HepG2 (cell line): ENCODE results near the gene PLSCR3. TPM values are rescaled to one million over a fixed set of nuclear protein-coding genes. Genes with fewer than 3 reads are reported as not detected.

Experiments used
- ATAC-seq: fragments of 200-7000 bp; cut with Tn5 transposase; 3 replicates; pipeline ENCODE4 v1.9.1; 2020; ENCODE audit warnings: mild to moderate bottlenecking, moderate library complexity
- BruUV-seq: library from RNA; stranded (reverse); fragments of 400-500 nt; replicated peaks from 2 replicates; lab custom pipeline; 2021; lab: Mats Ljungman, UMichigan
- CTCF ChIA-PET: fragments of 300-600 bp; formaldehyde crosslinking; extraction: SDS; loops from one replicate; lab custom pipeline; 2021; ENCODE audit warnings: low total read pairs, inconsistent platforms, low intra/inter-chr PET ratio; lab: Yijun Ruan, JAX
- POLR2A ChIA-PET: fragments of 350-600 bp; sonication (Branson Sonifier 250); formaldehyde crosslinking; loops from one replicate; lab custom pipeline; 2020; ENCODE audit warnings: antibody characterized with exemption, inconsistent platforms; lab: Yijun Ruan, JAX
- DNase-seq: peaks from one replicate; pipeline ENCODE4 v3.0.0-alpha.2; 2015; ENCODE audit warnings: low spot score
- FAIRE-seq: peaks from 3 replicates; lab custom pipeline; 2011; peaks lifted over from hg19 to GRCh38; lab: Jason Lieb, UNC
- H2AFZ ChIP-seq: one replicate; pipeline ENCODE4 v1.6.1; 2011; ENCODE audit warnings: low read length, inconsistent platforms
- H3K27ac ChIP-seq: fragments of 300-600 bp; 3 replicates; pipeline ENCODE4 v1.8.0; 2011; ENCODE audit warnings: mixed run types, mild to moderate bottlenecking, mixed read lengths, low read length, inconsistent platforms; ENCODE audit not compliant: insufficient read depth; ENCODE audit errors: extremely low read length
- H3K27me3 ChIP-seq, 2 experiments: fragments of 200-600 bp in 1 of 2; 2 replicates in 1 of 2; 3 replicates in 1 of 2; pipeline versions ENCODE4 v1.6.0 to v1.8.0; 2011; ENCODE audit warnings: low read length in 2 of 2, mild to moderate bottlenecking in 2 of 2, moderate library complexity in 2 of 2, inconsistent platforms in 1 of 2; ENCODE audit not compliant: insufficient read depth in 2 of 2, control insufficient read depth in 1 of 2
- H3K36me3 ChIP-seq, 2 experiments: fragments of 200-600 bp in 1 of 2; replicated peaks in 1 of 2; 2 replicates in 1 of 2; 3 replicates in 1 of 2; pipeline versions ENCODE4 v1.5.1 to v1.8.0; 2011; ENCODE audit warnings: low read length in 2 of 2, inconsistent platforms in 1 of 2; ENCODE audit not compliant: insufficient read depth in 2 of 2, control insufficient read depth in 1 of 2
- H3K4me1 ChIP-seq: 2 replicates; pipeline ENCODE4 v1.5.1; 2012; ENCODE audit warnings: low read length, inconsistent platforms; ENCODE audit not compliant: insufficient read depth
- H3K4me2 ChIP-seq: 2 replicates; pipeline ENCODE4 v1.6.0; 2011; ENCODE audit warnings: low read depth, low read length, inconsistent platforms
- H3K4me3 ChIP-seq, 3 experiments: fragments of 200-600 bp in 1 of 3; sonication (generic), shearing (Covaris generic) in 1 of 3; replicated peaks in 1 of 3; 2 replicates each; pipeline ENCODE4 v1.5.1; 2011 to 2016; ENCODE audit warnings: low read length in 3 of 3, inconsistent platforms in 2 of 3, low read depth in 2 of 3, mild to moderate bottlenecking in 2 of 3, control low read depth in 1 of 3, mixed read lengths in 1 of 3; ENCODE audit not compliant: insufficient read depth in 1 of 3
- H3K79me2 ChIP-seq: one replicate; pipeline ENCODE4 v1.6.1; 2011; ENCODE audit warnings: low read length, inconsistent platforms; ENCODE audit not compliant: insufficient read depth
- H3K9ac ChIP-seq: 2 replicates; pipeline ENCODE4 v1.6.0; 2011; ENCODE audit warnings: mild to moderate bottlenecking, low read depth, low read length, inconsistent platforms; ENCODE audit not compliant: insufficient read depth
- H3K9me3 ChIP-seq: 2 replicates; pipeline ENCODE4 v1.5.1; 2012; ENCODE audit warnings: mild to moderate bottlenecking, low read length
- H4K20me1 ChIP-seq: 2 replicates; pipeline ENCODE4 v1.6.0; 2011; ENCODE audit warnings: inconsistent platforms, mild to moderate bottlenecking, low read length, moderate library complexity; ENCODE audit not compliant: insufficient read depth
- ARNTL ChIP-seq: sonication (generic); formaldehyde crosslinking; IDR thresholded peaks from 2 replicates; pipeline ENCODE4 v1.4.0; 2020; ENCODE audit warnings: mild to moderate bottlenecking, missing genetic modification reagents
- DDIT3 ChIP-seq: sonication (generic); formaldehyde crosslinking; IDR thresholded peaks from 2 replicates; pipeline ENCODE4 v1.4.0; 2020; ENCODE audit warnings: mild to moderate bottlenecking, missing genetic modification reagents
- EHMT2 ChIP-seq: fragments of 200-600 bp; sonication (generic); IDR thresholded peaks from 2 replicates; pipeline ENCODE4 v1.7.0; 2017; ENCODE audit warnings: antibody characterized with exemption, low read depth, low read length, borderline replicate concordance
- HOXA9 ChIP-seq: sonication (generic); formaldehyde crosslinking; IDR thresholded peaks from 2 replicates; pipeline ENCODE4 v1.8.1; 2022; ENCODE audit warnings: missing genetic modification reagents, mild to moderate bottlenecking, moderate library complexity, borderline replicate concordance
- NFKBIZ ChIP-seq: IDR thresholded peaks from 2 replicates; pipeline ENCODE4 v1.6.1; 2018; ENCODE audit warnings: missing genetic modification reagents, missing compliant biosample characterization
- PBX3 ChIP-seq: sonication (generic); formaldehyde crosslinking; IDR thresholded peaks from 2 replicates; pipeline ENCODE4 v1.8.1; 2023; ENCODE audit warnings: missing genetic modification reagents, inconsistent platforms, borderline replicate concordance
- PHF21A ChIP-seq: sonication (generic); formaldehyde crosslinking; IDR thresholded peaks from 2 replicates; pipeline ENCODE4 v1.5.0; 2020; ENCODE audit warnings: mild to moderate bottlenecking, missing genetic modification reagents
- SAFB2 ChIP-seq: sonication (generic); formaldehyde crosslinking; IDR thresholded peaks from 2 replicates; pipeline ENCODE4 v1.5.1; 2020; ENCODE audit warnings: missing genetic modification reagents, low read depth, mild to moderate bottlenecking, borderline replicate concordance
- TBP ChIP-seq: sonication (generic); formaldehyde crosslinking; IDR thresholded peaks from 2 replicates; pipeline ENCODE4 v1.5.0; 2020; ENCODE audit warnings: missing genetic modification reagents
- ZNF160 ChIP-seq: sonication (generic); formaldehyde crosslinking; IDR thresholded peaks from 2 replicates; pipeline ENCODE4 v1.8.0; 2022; ENCODE audit warnings: mild to moderate bottlenecking, inconsistent platforms, missing genetic modification reagents
- ZNF367 ChIP-seq: sonication (generic); formaldehyde crosslinking; IDR thresholded peaks from 2 replicates; pipeline ENCODE4 v1.4.0; 2020; ENCODE audit warnings: missing genetic modification reagents, borderline replicate concordance
- ZNF577 ChIP-seq: sonication (generic); formaldehyde crosslinking; IDR thresholded peaks from 2 replicates; pipeline ENCODE4 v1.4.0; 2020; ENCODE audit warnings: mild to moderate bottlenecking, low read depth, missing genetic modification reagents, borderline replicate concordance
- WGBS: methylation state at CpG from one replicate; pipeline ENCODE4 v1.1.6; 2017; ENCODE audit warnings: low lambda C conversion rate; 5-methylcytosine and 5-hydroxymethylcytosine counted together
- in situ Hi-C: cut with HindIII; loops from 2 replicates; pipeline ENCODE4 v1.10.0; 2017; ENCODE audit warnings: low pct_unique_long_range_greater_than_20kb; ENCODE audit not compliant: extremely low pct_ligation_motif_present
- intact Hi-C: fragments of 100-400 bp; cut with micrococcal nuclease; formaldehyde crosslinking; loops from one replicate; pipeline ENCODE4 v1.10.0; 2022; ENCODE audit not compliant: unreplicated experiment
- polyA plus RNA-seq, 8 experiments: library from polyadenylated mRNA; depleted of rRNA in 3 of 8; stranded (reverse) in 7 of 8; unstranded in 1 of 8; fragments of >200 nt; fragmentation: Illumina TruSeq in 4 of 8; extraction: Trizol in 4 of 8; gene quantifications; 2 replicates each; pipeline versions ENCODE4 v1.2.1 to v1.2.3, GENCODE V29; 2011 to 2016; ENCODE audit warnings: low read depth in 4 of 8, missing spikeins in 1 of 8, mixed read lengths in 1 of 8; ENCODE audit not compliant: insufficient read depth in 1 of 8
- total RNA-seq, 5 experiments: library from RNA; depleted of rRNA; stranded (reverse); fragments of >200 nt; fragmentation: Illumina TruSeq; extraction: Trizol; gene quantifications; 2 replicates each; pipeline ENCODE4 v1.2.3, GENCODE V29; 2016; ENCODE audit warnings: low read depth in 1 of 5

PLSCR3 gene
- total and polyA plus RNA-seq, 2 of the 13 experiments (the other 11 are each of a cell fraction or from before 2014, with no cell fraction given) = 5.6 to 6.2 TPM

DNA sequence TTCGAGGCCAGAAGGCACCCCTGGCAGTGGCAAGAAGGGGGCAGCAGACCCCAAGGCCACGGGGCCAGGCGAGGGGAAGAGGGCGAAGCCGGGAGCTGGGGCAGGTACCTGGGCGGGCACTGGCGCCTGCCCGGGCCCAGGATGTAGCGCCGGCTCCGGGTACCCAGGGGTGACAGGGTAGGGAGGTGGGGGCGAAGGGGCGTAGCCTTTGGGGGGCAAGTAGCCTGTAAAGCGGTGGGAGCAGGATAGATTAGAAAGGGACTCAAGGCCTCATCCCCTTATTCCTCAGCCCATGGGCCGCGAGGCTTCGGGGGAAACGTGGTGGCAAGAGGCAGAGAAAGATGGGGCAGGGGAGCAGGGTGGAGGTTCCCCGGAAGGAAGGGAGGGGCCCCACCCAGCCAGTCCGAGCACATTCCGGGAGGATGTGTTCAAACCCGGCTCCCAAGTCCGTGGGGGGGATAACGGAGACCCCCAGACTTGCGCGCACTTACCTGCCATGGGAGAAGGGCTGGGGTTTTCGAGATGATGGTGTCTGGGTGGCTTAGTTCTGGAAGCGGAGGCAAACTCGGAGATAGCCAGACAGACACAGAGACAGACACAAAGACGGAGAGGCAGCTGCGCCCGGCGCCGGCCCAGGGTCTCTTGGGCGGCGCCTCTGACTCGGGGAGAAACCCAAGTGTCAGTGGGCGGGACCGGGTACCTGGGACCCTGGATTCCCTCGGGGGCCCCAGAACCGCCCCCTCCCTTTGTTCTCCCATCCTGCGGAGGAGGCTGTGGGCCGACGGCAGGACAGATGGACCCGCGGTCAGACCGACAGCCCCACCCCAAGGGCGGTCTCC lies 493 bp downstream of the PLSCR3 start (continued):
- TF ChIP-seq NFKBIZ (CRISPR knock-in tag) = no peak

GRCh38 chr17:7392696-7393612 lies 1.4 kb downstream of the PLSCR3 start:
- H3K79me2 ChIP-seq = no peaks in the 10 kb centered on the region
- H3K27ac ChIP-seq = no peak overlapping the region
- TF ChIP-seq PHF21A (CRISPR knock-in tag) (no peak), SAFB2 (CRISPR knock-in tag) (no peak), EHMT2 (no peak), HOXA9 (CRISPR knock-in tag) (no peak), ZNF577 (CRISPR knock-in tag) (no peak), PBX3 (no peak), TBP (CRISPR knock-in tag) (no peak), ARNTL (CRISPR knock-in tag) (no peak), ZNF367 (CRISPR knock-in tag) (no peak), DDIT3 (CRISPR knock-in tag) (no peak), ZNF160 (CRISPR knock-in tag) (no peak)
- H3K4me3 ChIP-seq = peak overlapping the region in 1 of 3 experiments; percentile 84; a peak in 1 of 6 replicates
- intact Hi-C loops (no loop called here), in situ Hi-C loops (no loop called here)
- H3K36me3 ChIP-seq = peaks cover 0 to 2% of the 10 kb centered on the region in 2 experiments; a peak in 2 of 5 replicates
- H4K20me1 ChIP-seq = no peaks in the 10 kb centered on the region
- peaks cover 14% of the 10 kb centered on the region for H3K4me1 ChIP-seq
- no peaks in the 10 kb centered on the region for H3K9me3 ChIP-seq
- H3K4me2 ChIP-seq = peak overlapping the region; percentile 88; the same call in 1 of the 2 replicates
- 95% methylated on average over 38 of the region's 42 CpGs for WGBS
- ChIA-PET POLR2A (interaction anchor here (0.6 to 1.7 kb wide), 4 partner anchors 10 to 106 kb away, joined by 3 to 13 read pairs (median 4); partner anchors contain the start of genes CHRNB1 and TNK1), CTCF (no interaction called here)
- no peak for FAIRE-seq
- no peaks in the 10 kb centered on the region for H3K27me3 ChIP-seq
- no peak for ATAC-seq
- no peak overlapping the region for H3K9ac ChIP-seq
- no peak overlapping the region for H2AFZ ChIP-seq
- BruUV-seq = no TSS peak
- no peak for DNase-seq
